ENCODE results near the gene ESYT3.
A peak's percentile ranks its signal among the peaks of the same experiment; 100 is the strongest.
"Not testable (repeated sequence)": the region's sequence is repeated elsewhere in the genome, so short reads cannot be mapped to it uniquely, and the experiment has no call there.

Gene ESYT3

DNA sequence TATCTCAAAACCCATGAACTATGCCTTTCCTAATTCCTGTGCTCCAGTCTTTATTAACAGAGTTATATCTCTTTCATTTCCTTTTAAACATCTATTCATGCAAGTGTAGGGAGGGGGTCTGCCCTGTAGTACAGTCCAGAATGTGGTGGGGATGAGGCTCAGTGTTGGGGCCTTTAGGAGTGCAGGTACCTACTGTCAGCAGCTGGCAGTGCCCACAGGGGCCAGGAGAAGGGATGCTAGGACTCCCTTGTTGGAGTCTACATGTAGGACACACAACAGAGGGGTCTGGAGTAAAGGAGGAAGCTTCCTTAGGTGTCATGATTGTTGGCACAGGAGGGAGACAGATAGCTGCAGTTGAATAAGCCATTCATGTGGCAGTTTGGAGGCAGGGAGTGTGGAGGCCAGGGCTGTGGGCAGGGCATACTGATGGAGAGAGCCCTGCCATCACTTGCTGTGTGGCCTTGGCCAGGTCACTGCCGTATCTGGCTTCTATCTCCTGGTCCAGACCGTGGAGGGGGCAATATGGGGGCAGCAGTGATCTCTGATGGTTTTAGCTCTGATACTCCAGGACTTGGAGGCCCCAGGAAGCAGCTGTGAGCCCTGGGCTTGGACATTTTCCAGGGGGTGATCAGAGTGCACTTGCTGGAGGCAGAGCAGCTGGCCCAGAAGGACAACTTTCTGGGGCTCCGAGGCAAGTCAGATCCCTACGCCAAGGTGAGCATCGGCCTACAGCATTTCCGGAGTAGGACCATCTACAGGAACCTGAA lies 29.5 kb downstream of the ESYT3 start:
- DNase-seq: no peak

DNA sequence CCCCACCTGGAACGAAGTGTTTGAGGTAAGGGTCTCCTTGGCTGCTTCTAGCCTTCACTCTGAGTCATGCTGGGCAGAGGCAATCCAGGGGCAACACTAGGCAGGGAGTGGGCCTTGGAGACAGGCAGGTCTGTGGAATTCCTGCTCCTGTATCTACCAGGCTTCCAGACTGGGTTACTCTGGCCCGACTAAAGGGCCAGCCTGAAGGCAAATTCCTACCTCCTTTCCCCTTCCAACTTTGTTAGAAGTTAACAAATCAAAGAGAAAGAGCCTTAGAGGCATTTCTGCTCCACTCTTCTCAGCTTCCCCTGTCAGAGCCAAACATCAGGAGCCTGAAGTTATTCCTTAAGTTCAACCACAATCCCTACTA lies 30.1 kb downstream of the ESYT3 start:
- DNase-seq: no peak

DNA sequence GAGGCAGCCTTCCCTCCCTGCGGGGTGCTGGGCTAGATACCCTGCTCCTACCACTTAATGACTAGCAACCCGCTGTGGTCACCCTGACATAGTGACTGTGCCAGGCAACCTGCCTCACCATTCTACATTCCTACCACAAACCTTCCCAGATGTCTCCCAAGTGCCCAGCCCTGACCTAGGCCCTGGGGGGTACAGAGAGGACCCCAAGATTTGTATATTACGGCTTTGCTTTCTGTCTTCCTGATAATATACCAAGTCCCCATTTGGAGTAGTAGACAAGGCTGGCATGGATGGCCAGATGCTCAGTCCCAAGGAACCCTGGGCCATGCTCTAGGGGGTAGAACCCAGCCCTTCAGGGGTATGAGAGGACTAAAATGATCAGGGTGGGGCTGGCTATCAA lies 31.0 kb downstream of the ESYT3 start:
- no peak for DNase-seq

DNA sequence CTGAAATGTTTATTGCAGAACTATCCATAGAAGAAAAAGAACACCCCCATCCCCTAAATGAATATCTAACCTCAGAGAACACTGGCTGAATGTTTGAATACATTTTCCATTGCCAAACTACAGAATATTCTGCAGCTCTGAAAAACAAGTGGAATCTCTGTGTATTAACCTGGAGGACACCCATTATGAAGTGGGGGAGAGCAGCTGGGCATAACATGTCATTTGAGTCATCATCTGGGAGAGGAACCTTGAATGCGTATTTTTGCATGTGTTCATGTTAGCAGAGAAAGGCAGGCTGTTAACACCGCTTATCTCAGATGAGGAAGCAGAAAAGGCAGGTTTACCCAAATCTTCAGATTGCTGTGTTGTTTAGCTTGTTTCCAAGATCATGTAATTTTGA lies 31.5 kb downstream of the ESYT3 start:
- no peak for DNase-seq

DNA sequence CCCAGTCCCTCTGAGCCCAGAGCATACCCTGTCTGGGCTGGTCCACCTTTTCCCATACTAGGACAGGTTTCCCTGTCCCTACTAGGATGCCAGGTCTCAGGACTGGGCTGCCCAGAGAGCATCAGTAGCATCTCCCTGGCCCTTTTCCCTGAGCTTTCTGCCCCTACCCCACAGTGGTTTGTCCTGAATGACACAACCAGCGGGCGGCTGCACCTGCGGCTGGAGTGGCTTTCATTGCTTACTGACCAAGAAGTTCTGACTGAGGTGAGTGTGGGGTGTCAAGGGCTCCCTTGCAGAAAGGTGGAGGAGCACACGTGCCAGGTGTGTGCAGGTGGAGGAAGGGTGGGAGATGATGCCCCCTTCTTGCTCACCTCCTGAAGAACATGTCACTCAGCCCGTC lies 33.5 kb downstream of the ESYT3 start:
- DNase-seq: no peak

DNA sequence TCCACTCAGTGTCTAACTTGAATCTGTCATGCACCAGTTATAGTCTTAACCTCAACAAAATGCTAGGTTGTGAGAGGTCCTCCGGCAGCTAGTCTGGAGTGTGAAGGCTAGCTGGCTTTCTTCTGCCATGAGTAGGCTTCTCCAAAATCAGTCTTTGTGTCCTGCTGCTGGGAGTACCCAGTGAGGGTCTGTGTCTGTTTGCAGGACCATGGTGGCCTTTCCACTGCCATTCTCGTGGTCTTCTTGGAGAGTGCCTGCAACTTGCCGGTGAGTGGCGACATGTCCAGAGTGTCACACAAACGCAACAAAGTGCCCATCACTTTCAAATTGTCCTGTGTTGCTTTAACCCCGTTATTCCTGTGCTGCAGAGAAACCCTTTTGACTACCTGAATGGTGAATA lies 34.0 kb downstream of the ESYT3 start:
- no peak for DNase-seq

DNA sequence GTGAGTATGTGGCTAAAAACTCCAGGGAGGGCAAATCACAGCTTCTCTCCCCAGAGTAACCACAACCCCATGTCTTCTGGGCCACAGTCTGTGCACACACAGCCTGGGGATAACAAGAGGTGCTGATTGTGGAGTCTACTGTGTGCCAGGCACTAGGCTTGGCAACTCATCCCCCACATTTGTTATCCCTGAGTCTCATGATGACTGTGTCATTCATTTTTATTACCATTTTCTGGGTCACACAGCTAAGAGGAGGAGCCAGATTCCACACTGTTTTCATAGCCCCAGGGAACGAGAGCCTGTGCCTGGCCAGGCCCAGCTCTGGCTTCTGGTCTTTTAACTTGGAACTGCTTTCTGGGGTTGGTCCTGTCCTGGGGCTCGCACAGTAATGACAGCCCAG lies 34.5 kb downstream of the ESYT3 start:
- DNase-seq: no peak

DNA sequence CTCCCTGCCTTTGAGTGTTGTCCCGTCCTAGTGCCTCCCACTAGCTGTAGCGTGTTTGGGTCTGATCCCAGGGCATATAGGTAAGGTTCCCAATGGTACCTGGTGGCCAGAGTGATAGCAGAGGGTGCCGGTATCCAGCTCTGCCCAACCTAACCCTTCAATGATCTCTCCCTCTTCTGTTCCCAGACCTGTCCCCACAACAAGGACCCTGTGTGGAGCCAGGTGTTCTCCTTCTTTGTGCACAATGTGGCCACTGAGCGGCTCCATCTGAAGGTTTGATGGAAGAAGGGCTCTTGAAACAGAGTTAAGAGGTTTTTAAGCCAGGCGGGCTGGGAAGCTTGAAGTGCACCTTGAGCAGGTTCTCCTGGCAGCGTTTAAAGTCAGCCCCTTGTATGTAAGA lies 35.5 kb downstream of the ESYT3 start:
- no peak for DNase-seq

DNA sequence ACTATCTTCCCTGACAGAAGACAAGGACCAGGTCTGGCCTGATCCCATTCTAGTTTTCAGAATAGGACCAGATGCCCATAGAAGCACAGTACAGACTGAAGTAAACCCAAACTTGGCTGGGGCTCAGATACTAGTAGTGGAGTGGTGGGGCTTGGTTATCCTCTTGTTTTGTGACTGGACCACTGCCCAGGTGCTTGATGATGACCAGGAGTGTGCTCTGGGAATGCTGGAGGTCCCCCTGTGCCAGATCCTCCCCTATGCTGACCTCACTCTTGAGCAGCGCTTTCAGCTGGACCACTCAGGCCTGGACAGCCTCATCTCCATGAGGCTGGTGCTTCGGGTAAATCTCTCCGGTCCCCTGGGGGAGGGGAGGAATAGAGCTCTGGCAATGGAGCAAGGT lies 36.3 kb downstream of the ESYT3 start:
- DNase-seq: no peak

DNA sequence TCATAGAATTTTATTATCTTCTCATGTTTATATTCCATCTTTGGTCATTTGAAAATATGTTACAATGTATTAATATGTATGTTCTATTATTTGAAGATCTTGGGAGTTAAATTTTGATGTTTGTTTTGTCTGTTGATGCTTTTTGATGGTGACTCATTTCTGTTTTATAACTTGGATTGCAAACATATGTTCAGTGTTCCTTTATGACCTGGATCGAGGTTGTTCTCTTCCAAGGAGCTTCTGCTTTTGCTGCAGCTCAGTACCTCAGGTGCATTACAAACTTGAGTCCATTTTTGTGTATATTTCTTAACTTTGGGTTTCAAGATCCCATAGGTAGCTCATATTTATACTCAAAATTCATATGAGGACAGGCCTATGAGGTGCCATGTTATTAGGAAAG lies 37.1 kb downstream of the ESYT3 start:
- no peak for DNase-seq

DNA sequence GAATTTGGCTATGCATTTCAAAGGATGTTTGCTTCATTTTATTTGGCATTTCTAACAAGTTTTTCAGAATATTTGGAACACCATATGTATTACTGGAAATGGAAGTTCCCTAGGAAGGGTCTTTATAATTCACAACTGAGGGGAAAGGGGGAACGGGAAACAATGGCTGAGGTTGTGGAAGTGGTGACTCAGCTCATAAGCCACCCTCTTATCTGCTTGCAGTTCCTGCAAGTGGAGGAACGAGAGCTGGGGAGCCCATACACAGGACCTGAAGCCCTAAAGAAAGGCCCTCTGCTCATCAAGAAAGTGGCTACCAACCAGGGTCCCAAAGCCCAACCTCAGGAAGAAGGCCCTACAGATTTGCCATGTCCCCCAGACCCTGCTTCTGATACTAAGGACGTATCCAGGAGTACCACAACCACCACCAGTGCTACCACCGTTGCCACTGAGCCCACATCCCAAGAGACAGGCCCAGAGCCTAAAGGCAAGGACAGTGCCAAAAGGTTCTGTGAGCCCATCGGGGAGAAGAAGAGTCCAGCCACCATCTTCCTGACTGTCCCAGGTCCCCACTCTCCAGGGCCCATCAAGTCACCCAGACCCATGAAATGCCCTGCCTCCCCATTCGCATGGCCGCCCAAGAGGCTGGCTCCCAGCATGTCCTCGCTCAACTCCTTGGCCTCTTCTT lies 37.9 kb downstream of the ESYT3 start:
- no peak for DNase-seq

DNA sequence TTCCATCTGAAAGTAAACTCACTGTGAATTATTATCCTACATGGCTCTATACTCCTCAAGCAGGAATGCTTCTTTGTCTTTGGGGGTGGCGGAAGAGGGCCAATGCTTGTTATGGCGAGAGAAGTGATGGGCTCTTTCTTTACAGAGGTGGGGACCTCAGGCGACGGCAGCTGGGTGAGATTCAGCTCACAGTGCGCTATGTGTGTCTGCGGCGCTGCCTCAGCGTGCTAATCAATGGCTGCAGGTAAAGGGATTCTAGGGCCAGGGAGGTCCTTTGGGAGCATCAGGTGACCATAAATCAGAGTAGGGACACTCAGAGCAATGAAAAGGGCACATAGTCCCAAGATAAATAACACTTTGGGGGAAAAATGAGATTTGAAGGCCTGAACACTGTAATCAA lies 39.0 kb downstream of the ESYT3 start:
- no peak for DNase-seq

DNA sequence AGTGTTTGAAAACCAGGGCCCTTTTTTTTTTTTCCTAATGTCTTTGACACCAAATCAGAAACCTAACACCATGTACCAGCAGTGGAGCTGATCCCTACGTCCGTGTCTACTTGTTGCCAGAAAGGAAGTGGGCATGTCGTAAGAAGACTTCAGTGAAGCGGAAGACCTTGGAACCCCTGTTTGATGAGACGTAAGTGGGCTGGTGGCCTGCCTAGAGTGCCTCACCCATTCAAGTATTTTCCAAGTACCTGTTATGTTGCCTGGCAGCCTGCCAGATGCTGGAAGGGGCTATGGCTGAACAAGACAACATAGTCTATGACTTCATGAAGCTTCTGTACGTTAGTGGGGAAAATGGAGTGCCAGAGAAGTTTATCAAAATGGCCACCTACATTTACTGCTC lies 39.7 kb downstream of the ESYT3 start:
- no peak for DNase-seq

DNA sequence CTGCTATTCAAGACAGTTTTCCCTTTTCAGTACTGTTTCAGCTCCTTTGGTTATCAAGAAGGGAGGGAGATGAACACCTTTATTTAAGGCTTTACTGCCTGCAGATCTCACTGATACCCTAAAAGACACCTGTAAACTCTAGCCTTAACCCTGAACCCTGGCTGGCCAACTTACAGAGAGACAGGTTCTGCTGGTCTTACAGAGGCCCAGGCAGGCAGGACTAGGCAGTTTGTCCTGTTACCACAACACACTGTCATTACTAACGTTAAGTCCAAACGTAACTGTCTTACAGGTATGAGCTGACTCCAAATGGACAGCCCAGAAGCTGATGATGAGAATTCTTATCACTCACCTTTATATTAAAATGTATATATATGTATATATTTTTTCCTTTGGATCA lies 42.1 kb downstream of the ESYT3 start:
- DNase-seq: no peak

DNA sequence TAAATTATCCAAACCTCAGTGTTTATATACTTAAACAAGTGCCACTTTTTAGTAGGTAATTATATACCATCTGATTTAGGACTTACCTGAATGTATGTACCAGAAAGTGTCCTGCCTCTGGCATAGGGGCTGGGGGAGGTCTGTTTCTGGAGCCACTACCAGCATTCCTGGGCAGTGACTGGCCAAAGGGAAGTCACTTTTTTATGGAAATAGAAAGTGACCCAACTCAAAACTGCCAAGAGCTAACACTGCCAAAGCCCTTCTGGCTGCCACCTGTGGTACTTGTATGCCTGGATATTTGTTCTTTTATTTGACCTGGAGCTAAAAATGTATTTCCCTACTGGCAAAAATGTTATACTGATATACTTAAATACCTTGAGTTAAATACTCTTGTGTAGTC lies 42.7 kb downstream of the ESYT3 start:
- no peak for DNase-seq

DNA sequence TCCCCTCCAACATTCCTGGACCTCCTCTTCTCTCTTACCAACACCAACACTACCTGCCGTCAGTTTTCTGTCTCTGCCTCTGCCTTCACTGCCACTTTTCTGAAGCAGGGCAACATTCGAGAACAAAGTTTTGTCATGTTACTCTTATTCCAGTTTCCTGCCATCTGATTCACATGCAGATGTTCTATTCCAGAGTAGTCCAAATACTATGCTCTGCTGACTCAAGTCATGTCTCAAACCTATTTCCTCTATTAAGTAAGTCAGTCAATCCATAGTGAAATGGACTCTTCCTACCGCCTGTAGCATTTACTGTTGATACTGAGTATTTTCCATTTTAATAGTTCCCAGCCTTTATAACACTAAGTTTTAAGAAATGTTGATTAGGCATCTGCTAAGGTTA lies 43.4 kb downstream of the ESYT3 start:
- DNase-seq: no peak

DNA sequence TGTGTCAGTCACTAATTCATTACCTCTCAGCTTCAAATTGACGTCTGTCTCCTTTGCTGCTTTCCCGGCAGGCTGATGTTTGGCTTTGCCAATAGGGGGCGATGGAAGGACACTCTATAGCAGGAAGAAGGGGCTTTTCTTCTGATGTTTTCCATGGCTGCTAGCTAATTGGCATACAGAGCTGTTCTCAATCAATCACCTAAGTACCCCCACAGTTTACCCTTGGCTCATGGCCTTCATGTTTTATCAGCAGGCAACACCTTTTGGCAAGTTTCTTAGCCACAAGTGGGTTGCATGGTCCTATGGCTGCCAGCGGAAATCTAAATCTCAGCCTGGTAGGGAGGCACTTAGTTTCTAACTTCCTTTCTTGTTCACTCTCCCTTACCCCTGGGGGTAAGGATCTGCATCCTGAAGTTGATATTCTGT lies 45.0 kb downstream of the ESYT3 start:
- peak; percentile 53 for DNase-seq

DNA sequence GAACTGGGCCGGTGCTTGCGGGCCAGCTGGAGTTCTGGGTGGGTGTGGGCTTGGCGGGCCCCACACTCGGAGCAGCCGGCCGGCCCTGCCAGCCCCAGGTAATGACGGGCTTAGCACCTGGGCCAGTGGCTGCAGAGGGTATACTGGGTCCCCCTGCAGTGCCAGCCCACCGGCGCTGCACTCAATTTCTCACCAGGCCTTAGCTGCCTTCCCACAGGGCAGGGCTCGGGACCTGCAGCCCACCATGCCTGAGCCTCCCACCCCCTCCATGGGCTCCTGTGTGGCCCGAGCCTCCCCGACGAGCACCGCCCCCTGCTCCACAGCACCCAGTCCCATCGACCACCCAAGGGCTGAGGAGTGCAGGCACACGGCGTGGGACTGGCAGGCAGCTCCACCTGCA lies 50.3 kb downstream of the ESYT3 start:
- DNase-seq: not testable (repeated sequence)

DNA sequence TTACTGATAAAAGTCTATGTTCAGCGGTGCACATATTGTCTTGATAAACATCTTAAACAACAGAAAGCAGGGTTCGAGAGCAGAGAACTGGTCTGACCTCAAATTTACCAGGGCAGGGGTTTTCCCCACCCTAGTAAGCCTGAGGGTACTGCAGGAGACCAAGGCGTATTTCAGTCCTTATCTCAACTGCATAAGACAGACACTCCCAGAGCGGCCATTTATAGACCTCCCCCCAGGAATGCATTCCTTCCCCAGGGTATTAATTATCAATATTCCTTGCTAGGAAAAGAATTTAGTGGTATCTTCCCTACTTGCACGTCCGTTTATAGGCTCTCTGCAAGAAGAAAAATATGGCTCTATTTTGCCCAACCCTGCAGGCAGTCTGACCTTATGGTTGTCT lies 52.2 kb downstream of the ESYT3 start:
- DNase-seq: not testable (repeated sequence)

DNA sequence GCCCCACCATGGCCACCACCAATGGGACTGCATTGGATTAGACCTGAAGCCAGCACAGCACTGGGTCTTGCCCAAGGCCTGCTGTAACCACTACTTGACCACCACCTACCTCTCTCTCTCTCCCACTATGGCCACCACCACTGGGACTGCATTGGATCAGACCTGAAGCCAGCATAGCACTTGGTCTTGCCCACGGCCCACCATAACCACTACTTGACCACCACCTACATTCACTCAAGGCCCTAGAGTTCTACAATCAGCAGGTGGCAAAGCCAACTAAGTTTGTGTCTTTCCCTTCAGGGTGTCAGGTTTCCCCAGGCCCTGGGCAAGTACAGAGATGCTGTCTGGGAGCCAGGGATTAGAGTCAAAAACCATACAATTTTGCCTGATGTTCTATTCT lies 57.6 kb downstream of the ESYT3 start:
- DNase-seq: no peak

DNA sequence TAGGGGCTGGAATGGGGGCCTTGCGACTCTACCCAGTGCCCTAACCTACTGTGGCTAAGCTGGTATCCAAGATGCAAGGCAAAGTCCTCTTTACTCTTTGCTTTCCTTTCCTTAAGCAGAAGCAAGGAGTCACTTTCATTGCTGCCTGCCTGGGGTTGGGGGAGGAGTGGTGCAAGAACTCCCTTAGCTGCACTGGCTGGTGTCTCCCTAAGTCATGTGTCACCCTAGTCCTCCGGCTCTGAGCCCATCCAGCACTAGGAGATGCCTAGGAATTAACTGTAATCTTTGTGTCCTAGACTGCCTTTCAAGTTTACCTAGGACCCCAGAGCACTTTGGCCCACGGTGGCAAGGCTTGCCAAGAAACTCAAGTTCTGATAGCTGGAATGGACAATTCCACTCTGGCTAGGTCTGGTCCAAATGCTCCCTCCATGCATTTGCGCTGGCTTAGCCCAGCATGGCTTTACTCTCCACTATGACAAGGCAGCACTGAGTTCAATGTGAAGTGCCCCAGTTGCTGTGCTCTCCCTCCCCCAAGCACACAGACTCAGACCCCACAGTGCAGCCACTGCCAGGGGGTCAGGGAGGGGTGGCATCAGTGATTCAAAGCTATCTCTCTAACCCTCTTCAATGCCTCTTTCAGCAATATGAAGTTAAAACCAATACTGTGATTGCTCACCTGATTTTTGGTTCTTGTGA lies 58.7 kb downstream of the ESYT3 start:
- DNase-seq: no peak

DNA sequence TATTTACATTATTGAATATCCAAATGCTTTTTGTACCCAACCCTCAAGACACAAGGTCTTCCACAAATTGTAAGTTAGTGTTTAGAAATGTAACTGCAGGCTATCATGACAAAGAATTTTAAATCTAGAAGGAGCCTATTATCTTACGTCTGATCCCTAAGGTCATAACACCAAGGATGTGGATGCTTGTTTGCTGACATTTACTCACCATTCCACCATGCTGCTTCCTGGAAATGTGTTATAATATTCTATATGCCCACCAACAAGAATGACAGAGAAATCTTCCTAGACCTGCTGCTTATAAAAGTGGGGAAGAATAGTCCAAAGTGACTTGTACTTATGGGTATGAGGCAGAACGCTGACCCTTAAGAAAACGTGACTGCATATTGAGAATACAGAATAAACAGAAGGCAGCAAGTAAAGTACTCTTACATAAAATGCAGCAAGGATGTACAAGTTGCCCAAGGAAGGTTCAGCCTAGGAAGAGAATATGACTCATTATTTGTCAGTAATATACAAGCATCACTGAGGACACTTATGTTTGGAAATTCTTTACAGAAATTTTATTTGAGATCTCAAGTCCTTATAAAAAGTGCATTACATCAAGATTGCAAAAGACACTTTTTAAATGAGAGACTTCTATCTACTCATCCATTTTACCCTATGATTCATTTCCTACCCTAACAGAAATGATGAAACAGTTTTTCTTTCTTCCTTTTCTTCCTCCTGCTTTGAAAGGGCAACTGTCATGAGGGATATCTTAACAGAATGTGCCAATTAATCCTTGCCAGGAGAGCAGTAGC lies 59.6 kb downstream of the ESYT3 start:
- DNase-seq: peak; percentile 24

DNA sequence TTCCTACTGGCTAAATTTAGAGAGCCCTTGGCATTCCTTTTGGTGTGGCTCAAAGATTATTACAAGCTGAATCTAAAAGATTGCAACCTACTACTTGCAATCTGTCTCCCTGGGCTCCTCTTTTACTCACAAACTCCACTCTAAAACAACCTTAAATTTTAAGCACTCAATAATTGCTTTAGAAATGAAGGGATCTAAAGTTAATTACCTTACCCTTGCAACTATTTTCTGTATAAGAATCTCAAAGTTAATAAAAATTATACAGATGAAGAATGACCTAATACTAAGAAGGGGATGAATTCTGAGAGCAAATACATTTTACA lies 60.2 kb downstream of the ESYT3 start:
- no peak for DNase-seq

DNA sequence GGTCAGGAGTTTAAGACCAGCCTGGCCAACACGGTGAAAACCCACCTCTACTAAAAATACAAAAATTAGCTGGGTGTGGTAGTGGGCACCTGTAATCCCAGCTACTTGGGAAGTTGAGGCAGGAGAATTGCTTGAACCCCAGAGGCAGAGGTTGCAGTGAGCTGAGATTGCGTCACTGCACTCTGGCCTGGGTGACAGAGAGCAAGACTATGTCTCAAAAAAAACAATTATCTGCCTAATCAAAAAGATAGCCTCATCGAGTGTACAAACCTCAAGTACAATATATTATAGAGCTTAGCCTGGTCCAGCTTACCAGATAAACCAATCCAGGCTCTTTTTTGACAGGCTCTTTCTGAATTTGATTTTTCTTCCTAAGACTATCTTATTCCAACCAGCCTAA lies 61.2 kb downstream of the ESYT3 start:
- not testable (repeated sequence) for DNase-seq
